HG03139 (cell line): ENCODE measurements around the gene NPTN.
"Not testable (repeated sequence)": the region's sequence is repeated elsewhere in the genome, so short reads cannot be mapped to it uniquely, and the experiment has no call there.

Experiments
- ATAC-seq: cut with Tn5 transposase; IDR thresholded peaks from one replicate; pipeline ENCODE4 v1.9.1; 2021; ENCODE audit not compliant: unreplicated experiment

The NPTN gene

GRCh38 chr15:73602446-73602843 lies 30.7 kb downstream of the NPTN start:
- no peak for ATAC-seq

DNA sequence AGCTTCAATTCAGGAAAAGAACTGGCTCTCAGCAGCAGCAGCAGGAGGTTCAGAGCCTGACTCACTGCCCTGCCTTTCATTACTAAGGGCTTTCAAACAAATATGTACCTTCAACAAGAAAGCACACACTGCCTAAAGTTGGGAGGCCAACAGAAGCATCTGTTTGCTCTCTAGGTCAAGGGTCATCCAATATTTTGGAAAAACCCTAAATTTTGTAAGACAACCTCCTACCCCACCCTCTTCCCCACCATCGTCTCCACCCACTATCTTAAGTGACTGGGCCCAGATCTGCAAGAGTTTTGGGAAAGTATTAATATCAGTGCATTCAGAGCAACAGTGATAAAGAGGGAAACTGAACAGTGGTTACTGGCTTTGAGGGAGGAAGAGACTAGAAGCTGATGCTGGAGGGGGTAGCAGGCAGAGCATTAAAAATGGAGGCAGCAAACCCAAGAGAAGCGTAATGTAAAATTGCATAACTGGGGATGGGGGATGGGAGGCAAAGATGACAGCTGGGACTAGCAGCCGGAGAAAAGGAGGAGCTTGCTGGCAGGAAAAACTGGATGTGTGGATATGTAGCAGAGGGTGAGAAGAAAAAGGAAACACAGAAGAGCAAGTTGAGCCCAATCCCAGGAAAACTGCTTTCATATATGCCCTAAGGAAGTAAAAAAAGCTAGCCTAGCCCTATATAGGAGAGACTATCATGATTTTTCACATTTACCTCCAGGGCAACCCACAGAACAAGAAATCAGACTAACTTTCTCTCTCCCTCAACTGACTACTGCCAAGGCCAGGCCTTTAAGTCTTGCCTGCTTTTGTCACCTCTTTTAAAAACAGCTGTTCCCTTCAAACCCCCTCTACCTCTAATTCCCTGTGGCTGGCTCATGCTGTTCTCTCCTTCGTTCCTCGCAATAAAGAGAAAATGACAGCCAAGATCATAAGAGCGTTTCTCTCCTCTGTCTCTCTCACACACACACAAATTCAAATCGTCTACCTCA lies 31.4 kb downstream of the NPTN start:
- no peak for ATAC-seq

- no peak for ATAC-seq
Observed at GRCh38 chr15:73600413-73601335, 32.5 kb downstream of the NPTN start.

GRCh38 chr15:73599934-73600333 lies 33.3 kb downstream of the NPTN start:
- ATAC-seq, result no peak

- no peak for ATAC-seq
Observed at GRCh38 chr15:73598530-73599160, 34.5 kb downstream of the NPTN start.

DNA sequence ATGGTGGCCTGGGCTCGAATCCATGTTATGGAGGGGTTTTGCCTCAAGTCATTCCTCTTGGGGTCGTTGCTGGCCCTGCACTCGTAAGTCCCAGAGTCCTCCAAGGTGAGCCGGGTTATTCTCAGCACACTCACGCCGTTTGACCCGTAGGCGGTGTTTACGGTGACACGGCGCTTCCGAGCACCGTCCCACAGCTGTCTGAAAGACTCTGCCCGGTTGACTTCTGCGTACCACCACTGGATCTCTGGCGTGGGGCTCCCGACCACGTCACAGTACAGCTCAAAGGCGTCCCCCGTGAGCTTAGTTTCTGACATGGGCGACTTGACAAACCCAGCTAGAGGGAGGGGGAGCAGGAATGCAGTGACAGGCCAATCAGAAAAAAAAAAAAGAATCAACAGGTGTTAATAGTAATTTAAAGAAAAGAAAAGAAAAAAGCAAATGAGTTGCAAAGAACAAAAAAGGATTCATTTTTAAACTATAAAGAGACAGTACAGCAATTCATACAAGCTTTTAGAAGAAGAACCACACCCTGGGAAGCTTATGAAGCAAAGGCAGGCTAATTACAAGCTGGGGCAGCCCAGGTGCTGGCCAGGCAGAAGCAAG lies 36.1 kb downstream of the NPTN start:
- ATAC-seq, result no peak

DNA sequence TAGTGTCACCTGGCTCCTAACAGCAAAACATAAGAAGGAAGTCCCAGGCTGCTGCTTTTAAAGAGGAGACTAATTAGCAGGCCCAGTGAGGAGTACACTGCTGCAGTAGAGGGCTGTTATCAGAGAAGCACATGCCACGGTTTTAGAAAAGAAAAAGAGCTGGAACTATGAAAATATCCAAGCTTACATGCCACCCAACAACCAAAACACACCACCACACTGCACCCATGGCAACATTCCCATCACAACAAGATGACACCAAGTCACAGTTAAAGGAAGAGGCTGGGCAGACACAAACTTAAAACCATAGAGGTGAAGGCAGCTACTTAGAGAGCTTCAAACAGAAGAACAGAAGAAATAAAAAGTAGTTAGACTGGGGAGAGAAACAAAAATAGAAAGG lies 37.0 kb downstream of the NPTN start:
- ATAC-seq, result no peak

GRCh38 chr15:73594109-73594508 lies 39.1 kb downstream of the NPTN start:
- ATAC-seq, result no peak

- no peak for ATAC-seq
Observed at GRCh38 chr15:73593304-73594074, 39.7 kb downstream of the NPTN start.

DNA sequence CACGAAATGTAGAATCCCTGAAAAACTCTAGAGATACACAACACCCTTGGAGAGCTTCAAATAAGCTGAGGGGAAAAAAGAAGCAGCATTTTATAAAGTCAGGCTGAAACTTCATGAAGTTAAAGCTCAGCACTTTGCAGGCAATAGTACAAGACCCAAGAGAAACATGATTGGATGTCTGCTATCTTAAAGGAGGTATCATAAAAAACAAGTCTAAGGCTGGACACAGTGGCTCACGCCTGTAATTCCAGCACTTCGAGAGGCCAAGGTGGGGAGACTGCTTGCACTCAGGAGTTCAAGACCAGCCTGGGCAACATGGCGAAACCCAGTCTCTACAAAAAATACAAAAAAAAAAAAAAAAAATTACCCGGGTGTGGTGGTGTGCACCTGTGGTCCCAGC lies 42.9 kb downstream of the NPTN start:
- ATAC-seq, result no peak

- ATAC-seq, result no peak
Observed at GRCh38 chr15:73589766-73590165, 43.4 kb downstream of the NPTN start.

- no peak for ATAC-seq
Observed at GRCh38 chr15:73585871-73586654, 47.1 kb downstream of the NPTN start.

- no peak for ATAC-seq
Observed at GRCh38 chr15:73584699-73585420, 48.3 kb downstream of the NPTN start.

- no peak for ATAC-seq
Observed at GRCh38 chr15:73583544-73583943, 49.6 kb downstream of the NPTN start.

DNA sequence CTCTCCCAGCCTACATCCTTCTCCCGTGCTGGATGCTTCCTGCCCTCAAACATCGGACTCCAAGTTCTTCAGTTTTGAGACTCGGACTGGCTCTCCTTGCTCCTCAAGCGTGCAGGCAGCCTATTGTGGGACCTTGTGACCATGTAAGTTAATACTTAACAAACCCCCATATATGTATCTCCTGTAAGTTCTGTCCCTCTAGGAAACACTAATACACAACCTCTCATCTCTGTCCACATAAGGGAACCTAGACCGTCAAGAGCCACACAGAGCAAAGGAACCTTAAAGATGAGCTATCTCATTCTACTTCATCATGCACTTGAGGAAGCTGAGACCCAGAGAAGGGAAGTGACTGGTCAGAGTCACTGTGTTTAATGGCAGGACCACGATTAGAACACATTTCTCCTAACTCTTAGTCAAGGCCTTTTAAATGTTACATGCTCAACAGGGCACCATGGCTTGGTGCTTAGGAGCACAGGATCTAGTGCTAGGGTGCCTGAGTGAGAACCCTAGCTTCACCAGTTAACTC lies 50.3 kb downstream of the NPTN start:
- no peak for ATAC-seq

DNA sequence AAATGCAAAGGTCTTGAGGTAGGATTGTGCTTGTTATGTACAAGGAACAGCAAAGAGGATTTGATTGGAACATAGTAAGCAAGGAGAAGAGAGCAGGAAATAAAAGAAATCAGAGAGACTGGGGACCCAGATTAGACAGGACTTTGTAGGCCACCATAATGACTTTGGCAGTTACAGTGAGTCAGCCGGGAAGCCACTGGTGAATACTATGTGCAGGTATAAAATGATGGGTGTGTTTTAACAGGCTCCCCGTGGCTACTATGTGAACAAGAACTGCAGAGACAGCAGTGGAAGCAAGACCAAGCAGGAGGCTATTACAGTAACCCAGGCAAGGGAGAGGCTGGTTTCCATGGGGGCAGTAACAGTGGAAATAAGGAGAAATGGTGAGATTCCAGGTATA lies 55.2 kb downstream of the NPTN start:
- no peak for ATAC-seq

- not testable (repeated sequence) for ATAC-seq
Observed at GRCh38 chr15:73577593-73577992, 55.6 kb downstream of the NPTN start.

- no peak for ATAC-seq
Observed at GRCh38 chr15:73575636-73576247, 57.4 kb downstream of the NPTN start.
